HG03521 (cell line): ENCODE data around the gene NDUFB1.

Experiments used
- ATAC-seq: cut with Tn5 transposase; IDR thresholded peaks from one replicate; pipeline ENCODE4 v1.9.1; 2021; ENCODE audit warnings: mild to moderate bottlenecking, moderate library complexity; ENCODE audit not compliant: unreplicated experiment

The NDUFB1 gene

DNA sequence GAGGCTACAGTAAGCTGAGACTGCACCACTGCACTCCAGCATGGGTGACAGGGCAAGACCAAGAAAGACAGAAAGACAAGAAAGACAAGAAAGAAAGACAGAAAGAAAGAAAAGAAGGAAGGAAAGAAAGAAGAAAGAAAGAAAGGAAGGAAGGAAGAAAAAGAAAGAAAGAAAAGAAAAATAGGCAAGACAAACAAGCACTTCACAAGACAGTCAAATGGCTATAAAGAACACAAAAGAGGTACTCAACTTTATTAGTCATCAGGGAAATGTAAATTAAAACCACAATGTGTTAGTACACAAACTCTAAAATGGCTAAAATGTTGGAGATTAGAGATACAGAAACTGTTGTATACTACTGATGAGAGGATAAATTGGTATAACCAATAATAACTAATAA, 21.7 kb downstream of the NDUFB1 start:
- no peak for ATAC-seq

- no peak for ATAC-seq
These were observed 28.2 kb downstream of the NDUFB1 start for GRCh38 chr14:92093320-92093719.

DNA sequence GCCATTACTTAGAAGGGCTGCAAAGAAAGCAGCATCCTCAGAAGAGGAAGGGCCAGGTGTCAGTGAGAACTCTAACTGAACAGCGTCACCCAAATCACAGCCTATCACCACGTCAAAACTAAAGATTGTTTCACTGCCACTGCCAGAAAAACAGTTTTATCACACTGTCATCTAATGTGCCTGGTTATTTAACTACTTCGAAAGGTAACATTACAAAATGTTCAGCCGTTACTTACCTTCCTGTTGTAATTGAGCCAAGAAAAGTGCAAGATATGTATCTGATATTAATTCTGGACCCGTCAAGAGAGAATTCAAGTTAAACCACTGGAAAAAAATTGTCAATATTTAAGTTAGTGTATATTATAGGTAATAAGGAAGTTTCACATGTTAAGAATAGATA, 33.0 kb downstream of the NDUFB1 start:
- ATAC-seq, result no peak

DNA sequence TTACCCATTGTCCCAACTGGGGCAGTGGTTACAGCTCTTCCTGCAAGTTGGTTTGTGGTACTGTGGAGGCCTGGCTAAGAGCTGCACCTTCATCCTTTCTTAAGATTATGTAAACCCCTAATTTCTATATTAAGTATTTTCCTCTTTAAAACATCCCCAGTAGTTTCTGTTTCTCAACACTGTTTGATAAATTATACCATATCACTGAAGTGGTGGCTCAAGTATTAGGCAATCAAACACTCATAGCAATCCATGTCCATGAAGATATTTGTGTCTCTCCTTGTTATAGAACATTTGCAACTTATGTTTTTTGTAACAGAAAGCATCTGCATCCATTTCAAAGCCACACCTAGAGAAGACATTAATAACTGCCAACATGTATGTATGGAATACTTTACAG, 47.0 kb downstream of the NDUFB1 start:
- no peak for ATAC-seq
